HTR-8/SVneo (cell line): ENCODE results near the gene CIB1.
A peak's percentile ranks its signal among the peaks of the same experiment; 100 is the strongest.

Experiments
- DNase-seq: peaks from one replicate; pipeline ENCODE4 v3.0.0; 2011; ENCODE audit warnings: low spot score, mixed read lengths; ENCODE audit not compliant: insufficient read length
- FAIRE-seq: peaks from 2 replicates; lab custom pipeline; 2011; peaks lifted over from hg19 to GRCh38; lab: Jason Lieb, UNC

Gene CIB1

GRCh38 chr15:90241343-90242192 is 7.8 kb upstream of the CIB1 start:
- DNase-seq = no peak
- FAIRE-seq = no peak

GRCh38 chr15:90240856-90241255 is 7.1 kb upstream of the CIB1 start:
- DNase-seq = no peak
- no peak for FAIRE-seq

GRCh38 chr15:90239371-90239770 is 5.6 kb upstream of the CIB1 start:
- DNase-seq (no peak), FAIRE-seq (no peak)

GRCh38 chr15:90234096-90234988 is 601 bp upstream of the CIB1 start, which contains the start of gene GDPGP1:
TSS of gene GDPGP1 (plus strand) at chr15:90234209. CDS start at chr15:90240909, 6,700 bp downstream.
- FAIRE-seq = peak; percentile 82
- DNase-seq = no peak

- DNase-seq (no peak), FAIRE-seq (no peak)
Observed at GRCh38 chr15:90232941-90233386, 777 bp downstream of the CIB1 start.

- no peak for FAIRE-seq
Observed at GRCh38 chr15:90232196-90232595, 1.5 kb downstream of the CIB1 start.

GRCh38 chr15:90231028-90232017 is 2.4 kb downstream of the CIB1 start:
- no peak for DNase-seq
- no peak for FAIRE-seq

More at GRCh38 chr15:90232196-90232595, 1.5 kb downstream of the CIB1 start:
- no peak for DNase-seq

- DNase-seq (no peak), FAIRE-seq (no peak)
Observed at GRCh38 chr15:90230610-90231009, 3.1 kb downstream of the CIB1 start.

- no peak for DNase-seq
- no peak for FAIRE-seq
Observed at GRCh38 chr15:90230071-90230494, 3.7 kb downstream of the CIB1 start.

- FAIRE-seq (no peak), DNase-seq (no peak)
Observed at GRCh38 chr15:90228960-90229359, 4.8 kb downstream of the CIB1 start.

GRCh38 chr15:90227816-90228772 is 5.6 kb downstream of the CIB1 start:
- no peak for FAIRE-seq
- no peak for DNase-seq

GRCh38 chr15:90227336-90227735 is 6.4 kb downstream of the CIB1 start:
- no peak for DNase-seq
- no peak for FAIRE-seq

- FAIRE-seq (no peak), DNase-seq (no peak)
Observed at GRCh38 chr15:90225504-90226234, 8.1 kb downstream of the CIB1 start.

- no peak for FAIRE-seq
- DNase-seq = no peak
Observed at GRCh38 chr15:90225047-90225446, 8.7 kb downstream of the CIB1 start.

- no peak for DNase-seq
- no peak for FAIRE-seq
Observed at GRCh38 chr15:90223441-90224165, 10.1 kb downstream of the CIB1 start.

- DNase-seq (no peak), FAIRE-seq (no peak)
Observed at GRCh38 chr15:90222547-90222946, 11.2 kb downstream of the CIB1 start.

GRCh38 chr15:90221246-90221900 is 12.4 kb downstream of the CIB1 start:
- DNase-seq = peak; percentile 80
- FAIRE-seq = no peak
